ENCODE data around the gene PAWR.

- TF ChIP-seq EZH2 (IDR thresholded peaks at IDR 0.05) (no peak), POLR2AphosphoS5 (IDR thresholded peaks at IDR 0.05; ENCODE audit: borderline replicate concordance, low read depth, low read length) (no peak)
These were observed 55.8 kb downstream of the PAWR start for GRCh38 chr12:79634957-79635471.
